Gastroesophageal sphincter (tissue), 4 donors: Measurements from ENCODE around the gene RBM15. TPM values are rescaled to one million over a fixed set of nuclear protein-coding genes. Genes with fewer than 3 reads are reported as not detected.
A peak's percentile ranks its signal among the peaks of the same experiment; 100 is the strongest.

Experiments
- ATAC-seq: fragments of 150-250 bp; one replicate; pipeline ENCODE4 v1.9.1; 2016; ENCODE audit warnings: mild to moderate bottlenecking, moderate library complexity
- H3K27ac ChIP-seq, 4 donors: fragments of 200-600 bp; sonication (generic) in 3 of 4; 1 replicate in 3 of 4; 2 replicates in 1 of 4; pipeline ENCODE4 v1.5.1; 2016 to 2019
- H3K27me3 ChIP-seq: fragments of 200-600 bp; sonication (generic); one replicate; pipeline ENCODE4 v1.5.1; 2019
- H3K36me3 ChIP-seq, 2 donors: fragments of 200-600 bp; sonication (generic); one replicate each; pipeline ENCODE4 v1.5.1; 2019; ENCODE audit warnings: control low read depth in 1 of 2
- H3K4me1 ChIP-seq, 3 donors: fragments of 200-600 bp; sonication (generic); 1 replicate in 2 of 3; 2 replicates in 1 of 3; pipeline ENCODE4 v1.5.1; 2016 to 2019; ENCODE audit warnings: control low read depth in 2 of 3
- H3K4me3 ChIP-seq, 2 donors: fragments of 200-600 bp; sonication (generic); one replicate each; pipeline ENCODE4 v1.5.1; 2019; ENCODE audit warnings: mild to moderate bottlenecking in 1 of 2, moderate library complexity in 1 of 2
- H3K9me3 ChIP-seq, 3 donors: fragments of 200-600 bp; sonication (generic); one replicate each; pipeline ENCODE4 v1.5.1; 2017 to 2019; ENCODE audit warnings: control low read depth in 2 of 3
- EP300 ChIP-seq: sonication (generic); formaldehyde crosslinking; IDR thresholded peaks from one replicate; pipeline ENCODE4 v1.6.1; 2017; ENCODE audit warnings: antibody characterized with exemption, mild to moderate bottlenecking
- POLR2A ChIP-seq, 2 donors: fragments of 450-650 bp; IDR thresholded peaks; one replicate each; pipeline ENCODE4 v1.6.1; 2017; ENCODE audit warnings: antibody characterized with exemption in 2 of 2, mild to moderate bottlenecking in 2 of 2, moderate library complexity in 1 of 2
- POLR2AphosphoS5 ChIP-seq: sonication (generic); formaldehyde crosslinking; IDR thresholded peaks from one replicate; pipeline ENCODE4 v1.6.1; 2017; ENCODE audit warnings: antibody characterized with exemption
- WGBS, 2 donors: methylation state at CpG; one replicate each; pipeline ENCODE4 v1.1.5; 2018; ENCODE audit warnings: low coverage in 1 of 2; 5-methylcytosine and 5-hydroxymethylcytosine counted together
- total RNA-seq, 4 donors: library from RNA; depleted of rRNA; stranded (reverse); fragments of >200 nt; gene quantifications; one replicate each; pipeline ENCODE4 v1.1.0, GENCODE V29; 2016
- TF ChIP-seq, protein P1 (sequence below), 4 experiments: fragments of 200-600 bp in 2 of 4; fragments of 450-650 bp in 2 of 4; sonication (generic) in 1 of 4; IDR thresholded peaks; one replicate each; pipeline ENCODE4 v1.5.1; 2017 to 2019; ENCODE audit warnings: antibody characterized with exemption in 4 of 4, mild to moderate bottlenecking in 2 of 4, moderate library complexity in 2 of 4

Gene RBM15
- total RNA-seq, 4 donors from 2014 or later = 16.7 to 36.9 (median 30.2) TPM

DNA sequence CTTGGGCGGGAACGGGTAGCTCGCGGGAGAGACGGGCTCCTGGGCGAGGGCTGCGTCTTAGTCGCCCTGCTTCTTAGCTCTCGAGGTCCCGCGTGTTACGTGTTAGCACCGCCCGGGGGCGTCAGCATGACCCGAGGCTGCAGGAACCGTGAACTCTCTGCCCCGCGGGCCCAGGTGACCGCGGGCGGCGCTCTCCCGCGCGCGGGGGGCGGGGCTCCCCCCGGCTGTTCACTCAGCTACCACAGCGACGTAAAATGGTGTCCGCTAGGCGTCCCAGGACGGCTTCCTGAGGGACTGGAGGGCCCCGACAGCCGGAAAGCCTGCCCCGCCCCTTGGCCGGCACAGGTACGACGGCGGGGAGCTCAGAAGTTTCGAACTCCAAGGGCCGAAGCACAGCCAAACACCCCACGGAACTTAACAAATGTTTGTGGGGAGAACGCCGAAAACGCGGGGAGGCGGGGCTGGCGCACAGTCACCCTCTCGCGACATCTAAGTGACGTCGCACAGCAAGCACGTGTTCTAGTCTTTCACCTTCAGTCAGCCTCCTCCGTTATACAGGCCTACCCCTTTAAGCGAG lies 780 bp upstream of the RBM15 start:
- peak overlapping the region; percentile 45 to 80 for H3K4me3 ChIP-seq
- peak; percentile 90 for ATAC-seq
- peak overlapping the region; percentile 72 to 99 (median 94) for H3K27ac ChIP-seq
- 0 to 3% methylated on average over 5 to 17 of the region's 57 CpGs for WGBS, 2 donors
- no peaks in the 10 kb centered on the region for H3K27me3 ChIP-seq
- H3K9me3 ChIP-seq = no peaks in the 10 kb centered on the region
- H3K4me1 ChIP-seq = peaks cover 4 to 46% (median 24%) of the 10 kb centered on the region in 3 donors
- TF ChIP-seq EP300 = no peak
- TF ChIP-seq, protein P1, sequence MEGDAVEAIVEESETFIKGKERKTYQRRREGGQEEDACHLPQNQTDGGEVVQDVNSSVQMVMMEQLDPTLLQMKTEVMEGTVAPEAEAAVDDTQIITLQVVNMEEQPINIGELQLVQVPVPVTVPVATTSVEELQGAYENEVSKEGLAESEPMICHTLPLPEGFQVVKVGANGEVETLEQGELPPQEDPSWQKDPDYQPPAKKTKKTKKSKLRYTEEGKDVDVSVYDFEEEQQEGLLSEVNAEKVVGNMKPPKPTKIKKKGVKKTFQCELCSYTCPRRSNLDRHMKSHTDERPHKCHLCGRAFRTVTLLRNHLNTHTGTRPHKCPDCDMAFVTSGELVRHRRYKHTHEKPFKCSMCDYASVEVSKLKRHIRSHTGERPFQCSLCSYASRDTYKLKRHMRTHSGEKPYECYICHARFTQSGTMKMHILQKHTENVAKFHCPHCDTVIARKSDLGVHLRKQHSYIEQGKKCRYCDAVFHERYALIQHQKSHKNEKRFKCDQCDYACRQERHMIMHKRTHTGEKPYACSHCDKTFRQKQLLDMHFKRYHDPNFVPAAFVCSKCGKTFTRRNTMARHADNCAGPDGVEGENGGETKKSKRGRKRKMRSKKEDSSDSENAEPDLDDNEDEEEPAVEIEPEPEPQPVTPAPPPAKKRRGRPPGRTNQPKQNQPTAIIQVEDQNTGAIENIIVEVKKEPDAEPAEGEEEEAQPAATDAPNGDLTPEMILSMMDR (IDR thresholded peaks at IDR 0.05) = peak; percentile 33 to 90 (median 76)
- TF ChIP-seq POLR2AphosphoS5 = peak; percentile 59
- peak; percentile 69 to 70 for TF ChIP-seq POLR2A (IDR thresholded peaks at IDR 0.05)
- H3K36me3 ChIP-seq = peaks cover 0 to 18% of the 10 kb centered on the region in 2 donors

DNA sequence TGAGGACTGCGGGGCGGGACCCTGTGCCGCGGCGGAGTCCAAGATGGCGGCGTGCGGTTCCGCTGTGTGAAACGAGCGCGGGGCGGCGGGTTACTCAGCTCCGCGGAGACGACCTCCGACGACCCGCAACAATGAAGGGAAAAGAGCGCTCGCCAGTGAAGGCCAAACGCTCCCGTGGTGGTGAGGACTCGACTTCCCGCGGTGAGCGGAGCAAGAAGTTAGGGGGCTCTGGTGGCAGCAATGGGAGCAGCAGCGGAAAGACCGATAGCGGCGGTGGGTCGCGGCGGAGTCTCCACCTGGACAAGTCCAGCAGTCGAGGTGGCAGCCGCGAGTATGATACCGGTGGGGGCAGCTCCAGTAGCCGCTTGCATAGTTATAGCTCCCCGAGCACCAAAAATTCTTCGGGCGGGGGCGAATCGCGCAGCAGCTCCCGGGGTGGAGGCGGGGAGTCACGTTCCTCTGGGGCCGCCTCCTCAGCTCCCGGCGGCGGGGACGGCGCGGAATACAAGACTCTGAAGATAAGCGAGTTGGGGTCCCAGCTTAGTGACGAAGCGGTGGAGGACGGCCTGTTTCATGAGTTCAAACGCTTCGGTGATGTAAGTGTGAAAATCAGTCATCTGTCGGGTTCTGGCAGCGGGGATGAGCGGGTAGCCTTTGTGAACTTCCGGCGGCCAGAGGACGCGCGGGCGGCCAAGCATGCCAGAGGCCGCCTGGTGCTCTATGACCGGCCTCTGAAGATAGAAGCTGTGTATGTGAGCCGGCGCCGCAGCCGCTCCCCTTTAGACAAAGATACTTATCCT lies 430 bp downstream of the RBM15 start:
- peak overlapping the region; percentile 59 to 80 for H3K4me3 ChIP-seq
- H3K9me3 ChIP-seq = no peaks in the 10 kb centered on the region
- TF ChIP-seq POLR2AphosphoS5 = peak; percentile 88
- TF ChIP-seq, protein P1 (IDR thresholded peaks at IDR 0.05) = peak; percentile 14 to 87 (median 70)
- peak; percentile 70 to 78 for TF ChIP-seq POLR2A (IDR thresholded peaks at IDR 0.05)
- TF ChIP-seq EP300 = no peak
- WGBS, 2 donors = 0 to 1% methylated on average over 17 to 27 of the region's 77 CpGs
- ATAC-seq = no peak
- H3K27me3 ChIP-seq = no peaks in the 10 kb centered on the region
- H3K4me1 ChIP-seq = peaks cover 4 to 58% (median 24%) of the 10 kb centered on the region in 3 donors
- peaks cover 0 to 28% of the 10 kb centered on the region in 2 donors for H3K36me3 ChIP-seq
- peak overlapping the region; percentile 64 to 99 (median 94) for H3K27ac ChIP-seq

DNA sequence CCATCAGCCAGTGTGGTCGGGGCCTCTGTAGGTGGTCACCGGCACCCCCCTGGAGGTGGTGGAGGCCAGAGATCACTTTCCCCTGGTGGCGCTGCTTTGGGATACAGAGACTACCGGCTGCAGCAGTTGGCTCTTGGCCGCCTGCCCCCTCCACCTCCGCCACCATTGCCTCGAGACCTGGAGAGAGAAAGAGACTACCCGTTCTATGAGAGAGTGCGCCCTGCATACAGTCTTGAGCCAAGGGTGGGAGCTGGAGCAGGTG lies 961 bp downstream of the RBM15 start:
- H3K27ac ChIP-seq = peak overlapping the region in 3 of 4 donors; percentile 90 to 99 (median 98)
- TF ChIP-seq EP300 (no peak), POLR2A (IDR thresholded peaks at IDR 0.05) (no peak), POLR2AphosphoS5 (no peak)
- TF ChIP-seq, protein P1 (IDR thresholded peaks at IDR 0.05) = no peak

DNA sequence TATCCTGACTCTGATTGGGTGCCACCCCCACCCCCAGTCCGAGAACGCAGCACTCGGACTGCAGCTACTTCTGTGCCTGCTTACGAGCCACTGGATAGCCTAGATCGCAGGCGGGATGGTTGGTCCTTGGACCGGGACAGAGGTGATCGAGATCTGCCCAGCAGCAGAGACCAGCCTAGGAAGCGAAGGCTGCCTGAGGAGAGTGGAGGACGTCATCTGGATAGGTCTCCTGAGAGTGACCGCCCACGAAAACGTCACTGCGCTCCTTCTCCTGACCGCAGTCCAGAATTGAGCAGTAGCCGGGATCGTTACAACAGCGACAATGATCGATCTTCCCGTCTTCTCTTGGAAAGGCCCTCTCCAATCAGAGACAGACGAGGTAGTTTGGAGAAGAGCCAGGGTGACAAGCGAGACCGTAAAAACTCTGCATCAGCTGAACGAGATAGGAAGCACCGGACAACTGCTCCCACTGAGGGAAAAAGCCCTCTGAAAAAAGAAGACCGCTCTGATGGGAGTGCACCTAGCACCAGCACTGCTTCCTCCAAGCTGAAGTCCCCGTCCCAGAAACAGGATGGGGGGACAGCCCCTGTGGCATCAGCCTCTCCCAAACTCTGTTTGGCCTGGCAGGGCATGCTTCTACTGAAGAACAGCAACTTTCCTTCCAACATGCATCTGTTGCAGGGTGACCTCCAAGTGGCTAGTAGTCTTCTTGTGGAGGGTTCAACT lies 2.1 kb downstream of the RBM15 start:
- no peak for ATAC-seq
- 100% methylated on average over 1 to 3 of the region's 27 CpGs for WGBS, 2 donors
- H3K4me1 ChIP-seq = peaks cover 11 to 75% (median 24%) of the 10 kb centered on the region in 3 donors
- H3K27ac ChIP-seq = no peak overlapping the region
- H3K9me3 ChIP-seq = no peaks in the 10 kb centered on the region
- no peaks in the 10 kb centered on the region for H3K27me3 ChIP-seq
- peak overlapping the region in 1 of 2 donors; percentile 16 for H3K4me3 ChIP-seq
- TF ChIP-seq EP300 (no peak), POLR2AphosphoS5 (no peak), POLR2A (IDR thresholded peaks at IDR 0.05) (no peak)
- TF ChIP-seq, protein P1 (IDR thresholded peaks at IDR 0.05) = no peak
- H3K36me3 ChIP-seq = peaks cover 0 to 31% of the 10 kb centered on the region in 2 donors

More for the DNA sequence above, 961 bp downstream of the RBM15 start:
- Histone ChIP-seq H3K36me3 (peaks cover 0 to 28% of the 10 kb centered on the region in 2 donors), H3K4me1 (peaks cover 6 to 63% (median 24%) of the 10 kb centered on the region in 3 donors), H3K27me3 (no peaks in the 10 kb centered on the region), H3K4me3 (peak overlapping the region; percentile 59 to 80), H3K9me3 (no peaks in the 10 kb centered on the region)
- no peak for ATAC-seq
- WGBS, 2 donors = 0% methylated on average over 1 of the region's 9 CpGs; no CpG with 5 or more reads in 1 of the 2 donors
